A172 (cell line): ENCODE data around the gene HOXC5. TPM values are rescaled to one million over a fixed set of nuclear protein-coding genes. Genes with fewer than 3 reads are reported as not detected.

ENCODE experiments used
- DNase-seq: peaks from one replicate; pipeline ENCODE4 v3.0.0-alpha.2; 2015; ENCODE audit warnings: low spot score
- total RNA-seq: library from RNA; depleted of rRNA; stranded (reverse); fragments of >200 nt; shearing (Covaris generic); gene quantifications from 2 replicates; pipeline ENCODE4 v1.2.3, GENCODE V29; 2014

Gene HOXC5
- total RNA-seq, 1 experiment from 2014 or later: not detected

DNA sequence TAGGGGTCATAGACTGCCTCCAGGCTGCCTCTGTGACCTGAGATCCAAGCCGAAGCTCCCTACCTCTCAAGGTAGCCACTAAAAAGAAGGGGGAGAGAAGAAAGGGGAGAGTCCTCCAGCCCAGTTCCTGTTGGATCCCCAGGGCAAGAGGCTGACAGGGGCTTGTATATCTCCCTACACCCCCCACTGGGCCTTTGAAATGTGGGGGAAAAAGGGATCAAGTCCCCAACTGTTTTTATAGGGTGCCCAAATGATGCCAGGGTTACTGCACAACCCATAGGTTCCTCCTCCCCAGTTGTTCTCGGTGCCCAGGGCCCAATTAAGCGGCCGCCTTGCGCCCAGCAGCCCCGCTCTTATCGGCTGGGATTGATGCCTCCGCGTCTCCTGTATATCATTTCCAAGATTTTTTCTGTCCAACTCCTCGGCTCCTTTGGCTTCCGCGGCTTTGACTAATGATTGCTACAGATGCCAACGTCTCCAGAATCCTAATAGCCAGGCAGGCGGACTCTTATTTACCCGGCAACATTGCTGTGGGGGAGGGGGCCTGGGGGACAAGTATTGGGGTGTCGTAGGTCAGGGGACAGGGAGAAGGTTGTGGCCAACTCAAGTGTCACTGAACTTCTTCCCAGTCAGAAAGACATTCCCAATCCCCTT, 13.1 kb downstream of the HOXC5 start:
- DNase-seq: no peak

DNA sequence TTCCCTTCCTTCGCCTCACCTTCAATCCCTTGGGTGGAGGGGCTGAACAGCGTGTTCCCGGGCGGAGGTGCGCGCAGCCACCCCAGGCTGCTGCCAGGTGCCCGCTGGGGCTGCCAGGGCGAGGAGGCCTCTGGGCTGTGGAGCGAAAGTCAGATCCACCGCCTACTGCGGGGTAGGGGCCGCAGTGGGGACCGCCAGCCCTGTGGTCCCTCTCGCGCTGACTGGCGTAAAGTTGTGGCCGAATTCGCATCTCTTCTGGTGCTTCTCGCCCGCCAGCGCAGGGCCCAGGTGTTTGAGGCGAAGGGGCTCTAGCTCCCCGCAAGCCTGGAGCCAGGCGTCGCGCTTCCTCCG, 13.9 kb downstream of the HOXC5 start:
- no peak for DNase-seq

DNA sequence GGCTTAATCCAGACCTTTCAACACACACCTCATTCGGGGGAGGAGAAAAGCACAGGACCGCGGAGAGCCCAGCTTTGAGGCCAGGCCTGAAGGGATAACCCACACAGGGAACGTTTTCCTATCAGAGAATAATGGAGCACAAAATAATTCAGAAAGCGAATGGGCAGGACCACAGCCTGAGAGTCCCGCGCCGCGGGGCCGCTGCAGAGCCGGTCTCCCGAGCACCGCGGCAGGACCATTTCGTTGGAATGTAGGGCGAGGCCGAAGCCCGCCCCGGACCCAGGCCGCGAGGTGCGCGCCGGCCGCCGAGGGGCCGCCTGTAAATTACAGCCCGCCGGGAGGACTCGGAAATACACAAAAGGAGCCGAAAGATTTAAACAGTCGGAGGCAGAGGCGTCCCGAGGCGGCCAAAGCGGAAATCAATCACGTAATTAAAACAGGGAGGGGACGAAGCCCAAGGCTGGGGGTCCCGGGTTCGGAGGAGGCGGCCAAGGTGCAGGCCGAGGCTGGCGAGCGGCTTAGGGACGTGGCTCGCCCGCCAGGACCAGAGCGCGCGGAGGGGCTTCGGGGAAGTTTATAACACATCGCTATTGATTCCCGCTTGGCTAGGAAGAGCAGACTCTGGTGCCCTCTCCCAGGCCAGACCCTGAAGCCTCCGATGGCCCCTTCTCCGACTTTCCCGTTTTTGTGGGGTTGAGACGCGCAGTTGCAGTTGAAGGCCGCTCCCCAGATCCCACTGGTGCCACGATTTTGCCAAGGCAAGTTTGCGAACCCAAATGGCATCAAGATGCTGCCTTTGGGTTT, 14.5 kb downstream of the HOXC5 start:
- DNase-seq: no peak

DNA sequence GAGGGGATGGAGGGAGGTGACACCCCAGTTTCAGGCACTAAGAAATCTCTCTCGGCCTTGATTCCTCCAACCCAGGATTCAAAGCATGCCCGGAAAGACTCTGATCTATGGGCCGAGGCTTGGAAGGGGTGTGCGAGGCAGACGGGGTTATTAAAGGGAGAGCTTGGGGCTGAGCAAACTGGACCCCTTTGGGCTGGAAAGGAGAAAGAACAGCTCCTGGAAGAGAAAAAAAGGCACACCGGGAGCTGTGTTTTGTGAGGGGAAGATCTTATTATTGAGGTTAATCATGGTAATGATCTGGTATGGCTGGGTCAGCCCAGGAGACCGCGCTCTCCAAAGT, 15.1 kb downstream of the HOXC5 start:
- DNase-seq: no peak

GRCh38 chr12:54048406-54049093, 15.7 kb downstream of the HOXC5 start:
- DNase-seq: no peak

DNA sequence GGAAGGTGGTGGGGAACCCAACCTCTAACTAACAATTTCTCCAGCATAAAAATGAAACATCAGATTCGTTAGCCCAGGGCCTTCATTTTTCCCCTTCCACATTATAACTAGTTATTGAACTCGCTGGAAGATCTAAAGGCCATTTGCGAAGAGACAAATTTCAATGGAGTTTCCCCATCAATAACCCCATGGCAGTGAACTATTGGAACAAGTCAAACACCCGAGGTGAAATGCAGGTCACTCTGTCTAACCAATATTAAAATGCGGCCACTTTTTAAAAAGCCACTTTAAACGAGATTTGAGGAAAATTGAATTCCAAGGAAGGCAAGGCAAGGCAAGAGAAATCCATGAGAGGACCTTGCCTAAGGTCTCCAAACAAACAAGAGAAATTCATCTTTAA, 16.3 kb downstream of the HOXC5 start:
- DNase-seq: no peak

DNA sequence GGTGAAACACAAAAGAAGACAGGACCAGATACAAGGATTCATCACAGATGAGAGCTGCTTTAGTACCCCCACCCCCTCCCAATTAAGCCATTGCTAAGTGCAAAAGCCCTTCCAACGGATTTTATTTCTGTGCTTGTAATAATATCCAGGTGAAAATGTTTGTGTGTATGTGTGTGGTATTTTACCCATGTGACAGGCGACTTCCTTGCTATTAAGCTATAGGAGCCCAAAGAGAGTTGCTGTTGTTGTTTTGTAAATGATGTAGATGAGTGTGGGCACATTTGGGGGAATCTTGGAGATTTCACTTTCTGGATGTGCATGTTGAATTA, 17.6 kb downstream of the HOXC5 start:
- DNase-seq: no peak

- no peak for DNase-seq
These were observed 18.4 kb downstream of the HOXC5 start for GRCh38 chr12:54051026-54051842.

- DNase-seq: peak; percentile 23
These were observed 19.1 kb downstream of the HOXC5 start for GRCh38 chr12:54051874-54052437.

- no peak for DNase-seq
These were observed 19.7 kb downstream of the HOXC5 start for GRCh38 chr12:54052438-54053002.

DNA sequence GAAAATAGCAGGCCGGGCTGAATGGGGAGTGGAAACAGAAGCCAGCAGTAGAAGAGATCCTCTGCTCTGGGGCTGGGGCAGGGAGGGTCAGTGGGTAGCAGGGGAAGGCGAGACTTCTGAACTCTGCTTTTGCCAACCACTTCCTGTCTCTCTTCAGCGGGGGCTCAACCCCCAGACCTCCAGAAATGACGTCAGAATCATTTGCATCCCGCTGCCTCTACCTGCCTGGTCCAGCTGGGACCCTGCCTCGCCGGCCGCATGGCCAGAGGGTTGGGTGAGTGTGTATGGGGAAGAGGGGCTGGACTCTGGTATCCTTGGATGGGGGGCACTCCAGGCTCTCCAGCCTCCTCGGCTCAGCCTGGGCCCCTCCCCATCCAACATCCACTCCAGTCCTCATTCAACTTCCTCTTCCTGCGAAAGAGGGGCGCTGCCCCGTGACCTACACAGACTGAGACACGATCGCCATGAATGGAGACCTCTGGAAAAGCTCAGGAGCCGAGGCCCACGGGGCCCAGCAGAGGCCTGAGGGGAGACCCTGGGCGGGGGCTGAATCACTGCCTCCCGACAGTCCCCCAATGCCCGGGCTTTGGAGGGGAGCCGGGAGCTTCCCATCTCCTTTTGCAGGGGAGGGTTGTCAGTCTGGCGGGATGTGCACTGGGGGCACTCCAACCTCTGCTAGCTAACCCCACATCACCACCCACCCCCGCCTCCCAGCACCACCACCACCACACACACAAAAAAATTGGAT, 20.3 kb downstream of the HOXC5 start:
- no peak for DNase-seq

DNA sequence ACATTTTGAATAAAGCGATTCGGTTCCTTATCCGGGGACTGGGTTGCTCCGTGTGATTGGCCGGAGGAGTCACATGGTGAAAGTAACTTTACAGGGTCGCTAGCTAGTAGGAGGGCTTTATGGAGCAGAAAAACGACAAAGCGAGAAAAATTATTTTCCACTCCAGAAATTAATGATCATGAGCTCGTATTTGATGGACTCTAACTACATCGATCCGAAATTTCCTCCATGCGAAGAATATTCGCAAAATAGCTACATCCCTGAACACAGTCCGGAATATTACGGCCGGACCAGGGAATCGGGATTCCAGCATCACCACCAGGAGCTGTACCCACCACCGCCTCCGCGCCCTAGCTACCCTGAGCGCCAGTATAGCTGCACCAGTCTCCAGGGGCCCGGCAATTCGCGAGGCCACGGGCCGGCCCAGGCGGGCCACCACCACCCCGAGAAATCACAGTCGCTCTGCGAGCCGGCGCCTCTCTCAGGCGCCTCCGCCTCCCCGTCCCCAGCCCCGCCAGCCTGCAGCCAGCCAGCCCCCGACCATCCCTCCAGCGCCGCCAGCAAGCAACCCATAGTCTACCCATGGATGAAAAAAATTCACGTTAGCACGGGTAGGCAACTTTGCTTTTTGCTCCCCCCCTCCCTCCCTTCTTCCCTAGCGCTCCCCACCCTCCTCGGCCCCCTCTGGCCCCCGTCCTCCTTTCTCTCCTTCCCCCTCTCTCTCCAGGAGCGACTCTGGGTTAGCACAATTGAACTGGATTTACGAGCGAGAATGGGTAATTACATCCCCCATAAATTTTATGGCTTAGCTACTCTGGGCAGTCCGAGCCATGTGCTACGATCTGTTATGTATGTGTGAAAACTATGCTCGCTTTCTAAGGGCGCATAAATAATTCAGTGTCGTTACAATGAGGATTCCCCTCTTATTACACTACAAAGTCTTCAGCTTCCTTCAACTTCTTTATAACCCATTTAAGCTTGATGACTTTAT, 21.2 kb downstream of the HOXC5 start, which contains the start of gene HOXC4:
Gene HOXC4 (plus strand): TSS at position 85 of the 991 bp plus-strand sequence. CDS start 88 bp downstream, at position 173.
- DNase-seq: no peak

- DNase-seq: no peak
These were observed 21.9 kb downstream of the HOXC5 start for GRCh38 chr12:54054742-54055194.

- DNase-seq: no peak
These were observed 22.7 kb downstream of the HOXC5 start for GRCh38 chr12:54055552-54055951.

DNA sequence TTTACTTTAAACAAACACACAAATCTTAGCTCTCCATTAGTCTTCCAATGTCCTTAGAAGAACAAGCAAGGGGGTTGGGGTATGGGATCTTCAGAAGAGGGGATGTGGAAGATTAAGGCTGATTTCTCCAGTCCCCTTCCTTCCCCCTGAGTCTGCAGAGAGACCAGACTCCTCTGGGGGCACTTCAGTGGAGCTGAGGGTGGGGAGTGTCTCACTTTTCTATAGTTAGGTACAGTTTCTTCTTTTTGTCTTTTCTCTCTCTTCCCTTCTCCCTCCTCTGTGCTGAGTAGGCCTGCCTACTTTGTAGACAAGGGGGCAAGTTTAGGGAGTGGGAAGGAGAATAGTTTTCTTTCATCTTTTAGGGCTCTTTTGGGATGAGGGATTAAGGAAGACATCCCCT, 23.3 kb downstream of the HOXC5 start:
- no peak for DNase-seq

- no peak for DNase-seq
These were observed 25.4 kb downstream of the HOXC5 start for GRCh38 chr12:54058128-54058768.

DNA sequence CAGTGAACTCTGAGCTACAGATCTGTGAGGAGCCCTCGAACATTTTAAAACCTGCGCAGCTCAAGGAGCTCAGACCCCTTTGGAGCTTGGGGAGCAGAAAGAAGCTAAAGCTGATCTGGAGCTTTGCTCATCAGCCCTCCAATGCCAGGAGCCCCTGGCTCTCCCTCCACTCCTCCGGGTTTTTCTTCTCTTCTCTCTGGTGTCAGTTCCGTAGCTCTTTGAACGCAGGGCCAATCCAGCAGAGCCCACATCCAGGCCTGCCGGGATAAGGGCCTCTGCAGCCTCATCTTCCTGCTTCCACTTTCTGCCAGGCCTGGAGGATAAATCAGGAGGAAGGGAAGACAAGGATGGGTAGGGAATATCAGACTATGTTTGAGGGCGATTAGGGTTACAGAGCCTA, 26.8 kb downstream of the HOXC5 start:
- DNase-seq: no peak

GRCh38 chr12:54060174-54060974, 27.5 kb downstream of the HOXC5 start:
- no peak for DNase-seq
